Measurements from ENCODE around the gene INPP5K.
A peak's percentile ranks its signal among the peaks of the same experiment; 100 is the strongest.
"Not testable (repeated sequence)": the region's sequence is repeated elsewhere in the genome, so short reads cannot be mapped to it uniquely, and the experiment has no call there.

Gene INPP5K

GRCh38 chr17:1546292-1546922 is 30.0 kb upstream of the INPP5K start:
- DNase-seq: no peak

- no peak for DNase-seq
These were observed 29.2 kb upstream of the INPP5K start for GRCh38 chr17:1545618-1546017.

GRCh38 chr17:1542316-1542715 is 25.9 kb upstream of the INPP5K start:
- DNase-seq: no peak

GRCh38 chr17:1541367-1541904 is 25.0 kb upstream of the INPP5K start:
- DNase-seq: no peak

- no peak for DNase-seq
These were observed 23.4 kb upstream of the INPP5K start for GRCh38 chr17:1539811-1540210.

- no peak for DNase-seq
These were observed 19.3 kb upstream of the INPP5K start for GRCh38 chr17:1535737-1536136.

- DNase-seq: no peak
These were observed 17.4 kb upstream of the INPP5K start for GRCh38 chr17:1533661-1534325.

GRCh38 chr17:1532836-1533602 is 16.6 kb upstream of the INPP5K start:
- DNase-seq: peak; percentile 37

- DNase-seq: no peak
These were observed 13.5 kb upstream of the INPP5K start for GRCh38 chr17:1529863-1530262.

- not testable (repeated sequence) for DNase-seq
These were observed 10.5 kb upstream of the INPP5K start for GRCh38 chr17:1526876-1527275.

GRCh38 chr17:1522626-1523025 is 6.2 kb upstream of the INPP5K start:
- DNase-seq: no peak

- DNase-seq: no peak
These were observed 4.8 kb upstream of the INPP5K start for GRCh38 chr17:1521086-1521640.

- DNase-seq: no peak
These were observed 3.3 kb upstream of the INPP5K start for GRCh38 chr17:1519678-1520077.

- no peak for DNase-seq
These were observed 2.0 kb upstream of the INPP5K start for GRCh38 chr17:1518410-1518809.

- DNase-seq: peak; percentile 52
These were observed 598 bp downstream of the INPP5K start for GRCh38 chr17:1515640-1516387.

GRCh38 chr17:1512351-1512750 is 4.1 kb downstream of the INPP5K start:
- no peak for DNase-seq

- DNase-seq: no peak
These were observed 4.6 kb downstream of the INPP5K start for GRCh38 chr17:1511756-1512321.

- no peak for DNase-seq
These were observed 5.1 kb downstream of the INPP5K start for GRCh38 chr17:1511290-1511689.

- DNase-seq: no peak
These were observed 7.0 kb downstream of the INPP5K start for GRCh38 chr17:1509290-1509881.

- DNase-seq: not testable (repeated sequence)
These were observed 7.7 kb downstream of the INPP5K start for GRCh38 chr17:1508709-1509108.

- no peak for DNase-seq
These were observed 9.7 kb downstream of the INPP5K start for GRCh38 chr17:1506649-1507267.

All from activated naive CD4-positive, alpha-beta T cell treated with Interleukin-2 at 50 U/mL for 16 hours (primary cell).